HFFc6 (cell line): Measurements from ENCODE around the gene MALSU1. TPM values are rescaled to one million over a fixed set of nuclear protein-coding genes. Genes with fewer than 3 reads are reported as not detected.

Experiments
- DNase-seq: peaks from one replicate; pipeline ENCODE4 v3.0.0-alpha.2; 2018
- H3K27ac Mint-ChIP-seq: 2 replicates; pipeline ENCODE4 v1.8.0; 2020; ENCODE audit warnings: mild to moderate bottlenecking, mixed read lengths
- H3K27me3 Mint-ChIP-seq: 2 replicates; pipeline ENCODE4 v1.8.0; 2021; ENCODE audit warnings: mild to moderate bottlenecking, moderate library complexity, mixed read lengths; ENCODE audit not compliant: insufficient read depth
- H3K36me3 Mint-ChIP-seq: 2 replicates; pipeline ENCODE4 v1.8.0; 2021; ENCODE audit warnings: low read depth, mixed read lengths
- H3K4me1 Mint-ChIP-seq: 2 replicates; pipeline ENCODE4 v1.8.0; 2020; ENCODE audit warnings: low read depth, mixed read lengths
- H3K4me3 Mint-ChIP-seq: 2 replicates; pipeline ENCODE4 v1.8.0; 2020; ENCODE audit warnings: mild to moderate bottlenecking, moderate library complexity, mixed read lengths
- H3K9me3 Mint-ChIP-seq: 2 replicates; pipeline ENCODE4 v1.8.0; 2020; ENCODE audit warnings: mild to moderate bottlenecking, mixed read lengths
- CTCF ChIP-seq: fragments of 200-600 bp; sonication (generic); IDR thresholded peaks from 2 replicates; pipeline ENCODE4 v1.5.0; 2021; ENCODE audit warnings: antibody characterized with exemption, mild to moderate bottlenecking
- total RNA-seq, 6 experiments: library from RNA; stranded (reverse); fragmentation: NEBNext Ultra II Directional; extraction: Animal tissue kit (Norgen Biotek cat#: 25700); gene quantifications; 2 replicates in 1 of 6; 3 replicates in 5 of 6; pipeline ENCODE4 v1.2.3, GENCODE V29; 2021

Gene MALSU1
- total RNA-seq, 6 experiments from 2014 or later: 74.3 to 87.8 (median 79.6) TPM

GRCh38 chr7:23293500-23294073, 5.6 kb upstream of the MALSU1 start:
- Mint-ChIP-seq H3K4me3 (no peak overlapping the region), H3K4me1 (peaks cover 12% of the 10 kb centered on the region), H3K27ac (no peak overlapping the region), H3K27me3 (no peaks in the 10 kb centered on the region; the same call in 1 of the 2 replicates), H3K36me3 (no peaks in the 10 kb centered on the region), H3K9me3 (no peaks in the 10 kb centered on the region)
- no peak for TF ChIP-seq CTCF
- DNase-seq: no peak

GRCh38 chr7:23294549-23295400, 4.4 kb upstream of the MALSU1 start:
- DNase-seq: no peak
- no peaks in the 10 kb centered on the region for H3K36me3 Mint-ChIP-seq
- no peak overlapping the region for H3K27ac Mint-ChIP-seq
- no peak for TF ChIP-seq CTCF
- H3K4me1 Mint-ChIP-seq: peaks cover 18% of the 10 kb centered on the region
- H3K27me3 Mint-ChIP-seq: no peaks in the 10 kb centered on the region; the same call in 1 of the 2 replicates
- no peaks in the 10 kb centered on the region for H3K9me3 Mint-ChIP-seq
- no peak overlapping the region for H3K4me3 Mint-ChIP-seq

GRCh38 chr7:23295401-23295697, 3.8 kb upstream of the MALSU1 start:
- Mint-ChIP-seq H3K27me3 (no peaks in the 10 kb centered on the region; the same call in 1 of the 2 replicates), H3K4me3 (no peak overlapping the region), H3K36me3 (no peaks in the 10 kb centered on the region), H3K27ac (no peak overlapping the region), H3K9me3 (no peaks in the 10 kb centered on the region), H3K4me1 (peaks cover 22% of the 10 kb centered on the region)
- TF ChIP-seq CTCF: no peak
- DNase-seq: no peak

GRCh38 chr7:23298141-23298881, 828 bp upstream of the MALSU1 start:
- Mint-ChIP-seq H3K4me1 (peaks cover 45% of the 10 kb centered on the region), H3K27ac (peak overlapping the region; percentile 98), H3K4me3 (peak overlapping the region; percentile 95), H3K27me3 (no peaks in the 10 kb centered on the region), H3K9me3 (no peaks in the 10 kb centered on the region), H3K36me3 (peaks cover 19% of the 10 kb centered on the region)
- peak; percentile 26 for DNase-seq
- TF ChIP-seq CTCF: no peak

GRCh38 chr7:23299770-23300300, 696 bp downstream of the MALSU1 start:
- no peak for TF ChIP-seq CTCF
- no peak for DNase-seq
- H3K27ac Mint-ChIP-seq: peak overlapping the region; percentile 98
- peak overlapping the region; percentile 95 for H3K4me3 Mint-ChIP-seq
- H3K27me3 Mint-ChIP-seq: no peaks in the 10 kb centered on the region
- H3K9me3 Mint-ChIP-seq: no peaks in the 10 kb centered on the region
- H3K36me3 Mint-ChIP-seq: peaks cover 28% of the 10 kb centered on the region
- peaks cover 55% of the 10 kb centered on the region for H3K4me1 Mint-ChIP-seq
